ENCODE data around the gene CTDSPL. TPM values are rescaled to one million over a fixed set of nuclear protein-coding genes. Genes with fewer than 3 reads are reported as not detected.

CTDSPL gene
- total and polyA plus RNA-seq, 2 of the 13 experiments (the other 11 are each of a cell fraction or from before 2014, with no cell fraction given): 26.1 to 142 TPM

GRCh38 chr3:37912052-37912733, 50.5 kb downstream of the CTDSPL start (continued):
- TF ChIP-seq ZBTB44 (CRISPR knock-in tag; IDR thresholded peaks at IDR 0.05) (no peak), STAG1 (CRISPR knock-in tag; IDR thresholded peaks at IDR 0.05) (peak; percentile 57)

GRCh38 chr3:37913522-37913921, 51.8 kb downstream of the CTDSPL start:
- Histone ChIP-seq H3K9me3 (ENCODE audit: low read length) (no peaks in the 10 kb centered on the region), H2AFZ (ENCODE audit: low read length) (no peak overlapping the region), H3K27me3 (ENCODE audit: control insufficient read depth in 1 of 2, insufficient read depth in 2 of 2, low read length in 2 of 2) (no peaks in the 10 kb centered on the region), H3K4me3 (replicated peaks in 1 of 3; ENCODE audit: insufficient read depth in 1 of 3, low read depth in 2 of 3, low read length in 3 of 3) (no peak overlapping the region), H3K4me2 (ENCODE audit: low read depth, low read length) (no peak overlapping the region), H4K20me1 (ENCODE audit: insufficient read depth, low read length) (no peaks in the 10 kb centered on the region), H3K4me1 (ENCODE audit: insufficient read depth, low read length) (peaks cover 77% of the 10 kb centered on the region), H3K9ac (ENCODE audit: insufficient read depth, low read depth, low read length) (no peak overlapping the region), H3K27ac (ENCODE audit: extremely low read length, insufficient read depth, low read length) (no peak overlapping the region), H3K79me2 (ENCODE audit: insufficient read depth, low read length) (peaks cover 78% of the 10 kb centered on the region), H3K36me3 (replicated peaks in 1 of 2; ENCODE audit: control insufficient read depth in 1 of 2, insufficient read depth in 2 of 2, low read length in 2 of 2) (peaks cover 3 to 28% of the 10 kb centered on the region in 2 experiments; a peak in 4 of 5 replicates)
- BruUV-seq (replicated peaks): no TSS peak
- TF ChIP-seq ZNF326 (CRISPR knock-in tag; IDR thresholded peaks at IDR 0.05; ENCODE audit: borderline replicate concordance) (no peak), ZGPAT (CRISPR knock-in tag; IDR thresholded peaks at IDR 0.05) (no peak), ELK4 (CRISPR knock-in tag; IDR thresholded peaks at IDR 0.05; ENCODE audit: borderline replicate concordance) (no peak), RNF2 (conservative IDR thresholded peaks at IDR 0.05; ENCODE audit: low read depth) (no peak), HOXA3 (CRISPR knock-in tag; IDR thresholded peaks at IDR 0.05) (no peak), GFI1 (CRISPR knock-in tag; IDR thresholded peaks at IDR 0.05; ENCODE audit: borderline replicate concordance) (no peak), MLX (CRISPR knock-in tag; IDR thresholded peaks at IDR 0.05) (no peak), REPIN1 (CRISPR knock-in tag; IDR thresholded peaks at IDR 0.05; ENCODE audit: borderline replicate concordance, low read depth) (no peak), RBAK (CRISPR knock-in tag; IDR thresholded peaks at IDR 0.05) (no peak), ZNF367 (CRISPR knock-in tag; IDR thresholded peaks at IDR 0.05; ENCODE audit: borderline replicate concordance) (no peak), TBX3 (IDR thresholded peaks at IDR 0.05; ENCODE audit: borderline replicate concordance) (no peak), MTF2 (CRISPR knock-in tag; IDR thresholded peaks at IDR 0.05; ENCODE audit: borderline replicate concordance) (no peak), RFXAP (CRISPR knock-in tag; IDR thresholded peaks at IDR 0.05; ENCODE audit: borderline replicate concordance) (no peak)
- ChIA-PET POLR2A (no interaction called here), CTCF (ENCODE audit: low intra/inter-chr PET ratio, low total read pairs) (no interaction called here)
- FAIRE-seq (no peak), ATAC-seq (no peak), DNase-seq (ENCODE audit: low spot score) (no peak)
- intact Hi-C loops (cut with micrococcal nuclease; ENCODE audit: unreplicated experiment): no loop called here
- WGBS (ENCODE audit: low lambda C conversion rate): 99% methylated on average over 4 of the region's 4 CpGs
- in situ Hi-C loops (cut with HindIII; ENCODE audit: extremely low pct_ligation_motif_present, low pct_unique_long_range_greater_than_20kb): no loop called here

All from HepG2 (cell line).